ENCODE measurements around the gene CFDP1. TPM values are rescaled to one million over a fixed set of nuclear protein-coding genes. Genes with fewer than 3 reads are reported as not detected.
"Not testable (repeated sequence)": the region's sequence is repeated elsewhere in the genome, so short reads cannot be mapped to it uniquely, and the experiment has no call there.

CFDP1 gene
- total and polyA plus RNA-seq, 12 donors, result 40.6 to 129 (median 61.4) TPM

GRCh38 chr16:75273054-75273925, 160.0 kb downstream of the CFDP1 start:
- no peaks in the 10 kb centered on the region for H3K36me3 ChIP-seq (replicated peaks in 1 of 2)
- DNase-seq, result peak in 2 of 7 donors; percentile 39 to 48
- TF ChIP-seq, protein P1, sequence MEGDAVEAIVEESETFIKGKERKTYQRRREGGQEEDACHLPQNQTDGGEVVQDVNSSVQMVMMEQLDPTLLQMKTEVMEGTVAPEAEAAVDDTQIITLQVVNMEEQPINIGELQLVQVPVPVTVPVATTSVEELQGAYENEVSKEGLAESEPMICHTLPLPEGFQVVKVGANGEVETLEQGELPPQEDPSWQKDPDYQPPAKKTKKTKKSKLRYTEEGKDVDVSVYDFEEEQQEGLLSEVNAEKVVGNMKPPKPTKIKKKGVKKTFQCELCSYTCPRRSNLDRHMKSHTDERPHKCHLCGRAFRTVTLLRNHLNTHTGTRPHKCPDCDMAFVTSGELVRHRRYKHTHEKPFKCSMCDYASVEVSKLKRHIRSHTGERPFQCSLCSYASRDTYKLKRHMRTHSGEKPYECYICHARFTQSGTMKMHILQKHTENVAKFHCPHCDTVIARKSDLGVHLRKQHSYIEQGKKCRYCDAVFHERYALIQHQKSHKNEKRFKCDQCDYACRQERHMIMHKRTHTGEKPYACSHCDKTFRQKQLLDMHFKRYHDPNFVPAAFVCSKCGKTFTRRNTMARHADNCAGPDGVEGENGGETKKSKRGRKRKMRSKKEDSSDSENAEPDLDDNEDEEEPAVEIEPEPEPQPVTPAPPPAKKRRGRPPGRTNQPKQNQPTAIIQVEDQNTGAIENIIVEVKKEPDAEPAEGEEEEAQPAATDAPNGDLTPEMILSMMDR (IDR thresholded peaks at IDR 0.05), result no peak
- no peak overlapping the region for H3K4me3 ChIP-seq
- 67 to 70% (median 69%) methylated on average over 15 to 23 of the region's 23 CpGs for WGBS, 4 donors
- H3K27me3 ChIP-seq, result no peaks in the 10 kb centered on the region
- no peak overlapping the region for H3K27ac ChIP-seq
- H3K4me1 ChIP-seq (replicated peaks in 1 of 2), result peaks cover under 1 to 10% of the 10 kb centered on the region in 2 donors
- H3K9me3 ChIP-seq (replicated peaks in 1 of 3), result no peaks in the 10 kb centered on the region
- intact Hi-C loops (cut with DNase I), result no loop called here

GRCh38 chr16:75272629-75273028, 160.7 kb downstream of the CFDP1 start:
- H3K4me1 ChIP-seq (replicated peaks in 1 of 2), result peaks cover 7 to 16% of the 10 kb centered on the region in 2 donors
- intact Hi-C loops (cut with DNase I); H3K27me3 ChIP-seq; H3K27ac ChIP-seq; H3K36me3 ChIP-seq (replicated peaks in 1 of 2); DNase-seq; H3K9me3 ChIP-seq (replicated peaks in 1 of 3); H3K4me3 ChIP-seq: not testable (repeated sequence)
- WGBS, 4 donors, result 92 to 94% (median 93%) methylated on average over 10 of the region's 10 CpGs

DNA sequence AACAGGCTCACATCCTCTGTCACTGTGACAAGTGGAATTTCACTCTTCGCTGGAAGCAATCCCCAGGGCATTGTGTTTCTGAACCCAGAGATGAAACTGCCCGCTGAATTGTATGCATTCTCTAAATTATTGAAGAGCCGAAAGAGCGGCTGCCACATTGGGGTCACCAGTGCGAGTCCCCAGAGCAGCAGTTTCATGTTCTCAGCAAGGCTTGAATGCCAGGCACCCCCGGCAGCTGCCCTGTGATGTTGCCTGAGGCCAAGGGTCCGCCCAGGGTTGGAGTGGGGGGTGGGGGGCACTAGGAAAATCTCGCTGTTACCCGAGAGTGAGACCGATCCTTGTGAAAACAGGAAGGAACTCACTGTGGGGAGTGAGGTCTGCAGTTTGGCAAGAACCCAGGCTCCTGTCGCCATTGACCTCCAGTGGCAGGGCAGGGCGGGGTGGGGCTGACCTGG, 161.2 kb downstream of the CFDP1 start:
- DNase-seq, result no peak
- no peaks in the 10 kb centered on the region for H3K27me3 ChIP-seq
- H3K4me3 ChIP-seq, result no peak overlapping the region
- no peaks in the 10 kb centered on the region for H3K9me3 ChIP-seq (replicated peaks in 1 of 3)
- H3K27ac ChIP-seq, result peak overlapping the region in 1 of 5 donors; percentile 5
- peaks cover 9 to 17% of the 10 kb centered on the region in 2 donors for H3K4me1 ChIP-seq (replicated peaks in 1 of 2)
- intact Hi-C loops (cut with DNase I), result no loop called here
- WGBS, 4 donors, result 32 to 69% (median 52%) methylated on average over 7 to 12 of the region's 12 CpGs
- H3K36me3 ChIP-seq (replicated peaks in 1 of 2), result no peaks in the 10 kb centered on the region
- no peak for TF ChIP-seq POLR2A (IDR thresholded peaks at IDR 0.05)
- TF ChIP-seq, protein P1 (IDR thresholded peaks at IDR 0.05), result no peak

GRCh38 chr16:75271441-75272096, 161.7 kb downstream of the CFDP1 start:
- no peak for DNase-seq
- H3K27ac ChIP-seq, result peak overlapping the region in 1 of 5 donors; percentile 5
- intact Hi-C loops (cut with DNase I), result no loop called here

DNA sequence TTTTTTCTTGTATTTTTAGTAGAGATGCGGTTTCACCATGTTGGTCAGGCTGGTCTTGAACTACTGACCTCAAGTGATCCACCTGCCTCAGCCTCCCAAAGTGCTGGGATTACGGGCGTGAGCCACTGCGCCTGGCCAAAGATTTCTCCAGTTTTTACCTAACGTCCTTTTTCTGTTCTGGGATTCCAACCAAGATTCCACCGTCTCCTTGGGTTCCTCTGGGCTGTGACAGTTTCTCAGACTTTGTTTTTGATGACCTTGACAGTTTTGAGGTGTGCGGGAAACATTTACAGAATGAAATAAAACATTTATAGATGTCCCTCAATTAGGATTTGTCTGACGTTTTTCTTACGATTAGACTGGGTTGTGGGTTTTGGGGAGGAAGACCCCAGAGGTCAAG, 163.9 kb downstream of the CFDP1 start:
- H3K27me3 ChIP-seq; DNase-seq; intact Hi-C loops (cut with DNase I); H3K27ac ChIP-seq; H3K36me3 ChIP-seq (replicated peaks in 1 of 2); H3K9me3 ChIP-seq (replicated peaks in 1 of 3); H3K4me3 ChIP-seq: not testable (repeated sequence)
- 55 to 82% (median 73%) methylated on average over 9 of the region's 9 CpGs for WGBS, 4 donors
- peaks cover 21 to 25% of the 10 kb centered on the region in 2 donors for H3K4me1 ChIP-seq (replicated peaks in 1 of 2)

More at GRCh38 chr16:75271441-75272096, 161.7 kb downstream of the CFDP1 start:
- Histone ChIP-seq H3K27me3 (no peaks in the 10 kb centered on the region), H3K4me1 (replicated peaks in 1 of 2) (peaks cover 12 to 17% of the 10 kb centered on the region in 2 donors), H3K4me3 (no peak overlapping the region), H3K9me3 (replicated peaks in 1 of 3) (no peaks in the 10 kb centered on the region), H3K36me3 (replicated peaks in 1 of 2) (no peaks in the 10 kb centered on the region)
- WGBS, 4 donors, result 74 to 94% (median 82%) methylated on average over 3 to 6 of the region's 6 CpGs
- TF ChIP-seq POLR2A (IDR thresholded peaks at IDR 0.05), result no peak
- TF ChIP-seq, protein P1 (IDR thresholded peaks at IDR 0.05), result no peak

Measured in adrenal gland (tissue), 12 donors.